Measurements from ENCODE around the gene HS6ST3. TPM values are rescaled to one million over a fixed set of nuclear protein-coding genes. Genes with fewer than 3 reads are reported as not detected.

HS6ST3 gene
- total and polyA plus RNA-seq, 9 of the 15 experiments (the other 6 are each of a cell fraction or from before 2014, with no cell fraction given), result not detected

DNA sequence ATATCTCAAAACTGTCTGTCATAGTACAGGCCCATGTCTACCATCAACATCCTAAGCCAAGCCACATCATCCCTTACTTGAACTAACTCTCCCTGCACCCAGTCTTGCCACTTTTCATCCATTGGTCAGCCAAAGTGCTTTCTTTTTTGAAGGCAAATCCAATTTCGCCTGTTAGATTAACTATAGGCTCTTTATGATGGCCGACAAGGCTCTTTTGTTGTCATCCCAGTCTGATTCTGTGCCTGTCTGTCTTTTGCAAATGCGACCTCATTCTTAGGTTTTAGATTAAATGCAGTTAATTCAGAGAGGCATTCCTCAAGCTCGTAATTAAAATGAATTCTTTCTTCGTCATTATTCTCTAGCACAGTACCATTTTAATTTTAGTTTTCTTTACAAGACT, 148.3 kb downstream of the HS6ST3 start (continued):
- TF ChIP-seq, protein P1, sequence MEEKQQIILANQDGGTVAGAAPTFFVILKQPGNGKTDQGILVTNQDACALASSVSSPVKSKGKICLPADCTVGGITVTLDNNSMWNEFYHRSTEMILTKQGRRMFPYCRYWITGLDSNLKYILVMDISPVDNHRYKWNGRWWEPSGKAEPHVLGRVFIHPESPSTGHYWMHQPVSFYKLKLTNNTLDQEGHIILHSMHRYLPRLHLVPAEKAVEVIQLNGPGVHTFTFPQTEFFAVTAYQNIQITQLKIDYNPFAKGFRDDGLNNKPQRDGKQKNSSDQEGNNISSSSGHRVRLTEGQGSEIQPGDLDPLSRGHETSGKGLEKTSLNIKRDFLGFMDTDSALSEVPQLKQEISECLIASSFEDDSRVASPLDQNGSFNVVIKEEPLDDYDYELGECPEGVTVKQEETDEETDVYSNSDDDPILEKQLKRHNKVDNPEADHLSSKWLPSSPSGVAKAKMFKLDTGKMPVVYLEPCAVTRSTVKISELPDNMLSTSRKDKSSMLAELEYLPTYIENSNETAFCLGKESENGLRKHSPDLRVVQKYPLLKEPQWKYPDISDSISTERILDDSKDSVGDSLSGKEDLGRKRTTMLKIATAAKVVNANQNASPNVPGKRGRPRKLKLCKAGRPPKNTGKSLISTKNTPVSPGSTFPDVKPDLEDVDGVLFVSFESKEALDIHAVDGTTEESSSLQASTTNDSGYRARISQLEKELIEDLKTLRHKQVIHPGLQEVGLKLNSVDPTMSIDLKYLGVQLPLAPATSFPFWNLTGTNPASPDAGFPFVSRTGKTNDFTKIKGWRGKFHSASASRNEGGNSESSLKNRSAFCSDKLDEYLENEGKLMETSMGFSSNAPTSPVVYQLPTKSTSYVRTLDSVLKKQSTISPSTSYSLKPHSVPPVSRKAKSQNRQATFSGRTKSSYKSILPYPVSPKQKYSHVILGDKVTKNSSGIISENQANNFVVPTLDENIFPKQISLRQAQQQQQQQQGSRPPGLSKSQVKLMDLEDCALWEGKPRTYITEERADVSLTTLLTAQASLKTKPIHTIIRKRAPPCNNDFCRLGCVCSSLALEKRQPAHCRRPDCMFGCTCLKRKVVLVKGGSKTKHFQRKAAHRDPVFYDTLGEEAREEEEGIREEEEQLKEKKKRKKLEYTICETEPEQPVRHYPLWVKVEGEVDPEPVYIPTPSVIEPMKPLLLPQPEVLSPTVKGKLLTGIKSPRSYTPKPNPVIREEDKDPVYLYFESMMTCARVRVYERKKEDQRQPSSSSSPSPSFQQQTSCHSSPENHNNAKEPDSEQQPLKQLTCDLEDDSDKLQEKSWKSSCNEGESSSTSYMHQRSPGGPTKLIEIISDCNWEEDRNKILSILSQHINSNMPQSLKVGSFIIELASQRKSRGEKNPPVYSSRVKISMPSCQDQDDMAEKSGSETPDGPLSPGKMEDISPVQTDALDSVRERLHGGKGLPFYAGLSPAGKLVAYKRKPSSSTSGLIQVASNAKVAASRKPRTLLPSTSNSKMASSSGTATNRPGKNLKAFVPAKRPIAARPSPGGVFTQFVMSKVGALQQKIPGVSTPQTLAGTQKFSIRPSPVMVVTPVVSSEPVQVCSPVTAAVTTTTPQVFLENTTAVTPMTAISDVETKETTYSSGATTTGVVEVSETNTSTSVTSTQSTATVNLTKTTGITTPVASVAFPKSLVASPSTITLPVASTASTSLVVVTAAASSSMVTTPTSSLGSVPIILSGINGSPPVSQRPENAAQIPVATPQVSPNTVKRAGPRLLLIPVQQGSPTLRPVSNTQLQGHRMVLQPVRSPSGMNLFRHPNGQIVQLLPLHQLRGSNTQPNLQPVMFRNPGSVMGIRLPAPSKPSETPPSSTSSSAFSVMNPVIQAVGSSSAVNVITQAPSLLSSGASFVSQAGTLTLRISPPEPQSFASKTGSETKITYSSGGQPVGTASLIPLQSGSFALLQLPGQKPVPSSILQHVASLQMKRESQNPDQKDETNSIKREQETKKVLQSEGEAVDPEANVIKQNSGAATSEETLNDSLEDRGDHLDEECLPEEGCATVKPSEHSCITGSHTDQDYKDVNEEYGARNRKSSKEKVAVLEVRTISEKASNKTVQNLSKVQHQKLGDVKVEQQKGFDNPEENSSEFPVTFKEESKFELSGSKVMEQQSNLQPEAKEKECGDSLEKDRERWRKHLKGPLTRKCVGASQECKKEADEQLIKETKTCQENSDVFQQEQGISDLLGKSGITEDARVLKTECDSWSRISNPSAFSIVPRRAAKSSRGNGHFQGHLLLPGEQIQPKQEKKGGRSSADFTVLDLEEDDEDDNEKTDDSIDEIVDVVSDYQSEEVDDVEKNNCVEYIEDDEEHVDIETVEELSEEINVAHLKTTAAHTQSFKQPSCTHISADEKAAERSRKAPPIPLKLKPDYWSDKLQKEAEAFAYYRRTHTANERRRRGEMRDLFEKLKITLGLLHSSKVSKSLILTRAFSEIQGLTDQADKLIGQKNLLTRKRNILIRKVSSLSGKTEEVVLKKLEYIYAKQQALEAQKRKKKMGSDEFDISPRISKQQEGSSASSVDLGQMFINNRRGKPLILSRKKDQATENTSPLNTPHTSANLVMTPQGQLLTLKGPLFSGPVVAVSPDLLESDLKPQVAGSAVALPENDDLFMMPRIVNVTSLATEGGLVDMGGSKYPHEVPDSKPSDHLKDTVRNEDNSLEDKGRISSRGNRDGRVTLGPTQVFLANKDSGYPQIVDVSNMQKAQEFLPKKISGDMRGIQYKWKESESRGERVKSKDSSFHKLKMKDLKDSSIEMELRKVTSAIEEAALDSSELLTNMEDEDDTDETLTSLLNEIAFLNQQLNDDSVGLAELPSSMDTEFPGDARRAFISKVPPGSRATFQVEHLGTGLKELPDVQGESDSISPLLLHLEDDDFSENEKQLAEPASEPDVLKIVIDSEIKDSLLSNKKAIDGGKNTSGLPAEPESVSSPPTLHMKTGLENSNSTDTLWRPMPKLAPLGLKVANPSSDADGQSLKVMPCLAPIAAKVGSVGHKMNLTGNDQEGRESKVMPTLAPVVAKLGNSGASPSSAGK (IDR thresholded peaks at IDR 0.05), result no peak
- TF ChIP-seq EHMT2 (IDR thresholded peaks at IDR 0.05) (no peak), MTA3 (IDR thresholded peaks at IDR 0.05; ENCODE audit: borderline replicate concordance) (no peak), SIN3A (IDR thresholded peaks at IDR 0.05; ENCODE audit: borderline replicate concordance in 2 of 2, control insufficient read depth in 1 of 2, low read depth in 2 of 2, low read length in 2 of 2) (no peak)
